K562 (cell line): Measurements from ENCODE around the gene SLC25A5. TPM values are rescaled to one million over a fixed set of nuclear protein-coding genes. Genes with fewer than 3 reads are reported as not detected.

Experiments
- ARID1B ChIP-seq: fragments of 450-650 bp; IDR thresholded peaks from 2 replicates; pipeline ENCODE4 v1.6.1; 2016; ENCODE audit warnings: antibody characterized with exemption, mild to moderate bottlenecking, inconsistent platforms
- BCOR ChIP-seq: fragments of 450-650 bp; IDR thresholded peaks from 2 replicates; pipeline ENCODE4 v1.6.1; 2016
- CBX5 ChIP-seq: IDR thresholded peaks from 2 replicates; pipeline ENCODE4 v1.6.1; 2014; ENCODE audit warnings: low read depth, borderline replicate concordance
- DDX20 ChIP-seq: fragments of 450-650 bp; IDR thresholded peaks from 2 replicates; pipeline ENCODE4 v1.6.1; 2016; ENCODE audit warnings: missing genetic modification characterization, low read depth, mild to moderate bottlenecking, missing compliant biosample characterization, moderate library complexity
- E4F1 ChIP-seq: fragments of 250-450 bp; sonication (Bioruptor Pico); IDR thresholded peaks from 2 replicates; pipeline ENCODE4 v1.5.0; 2021; ENCODE audit warnings: mild to moderate bottlenecking, borderline replicate concordance
- GTF2A2 ChIP-seq: IDR thresholded peaks from 2 replicates; pipeline ENCODE4 v1.6.1; 2016; ENCODE audit warnings: mild to moderate bottlenecking, missing genetic modification characterization, missing compliant biosample characterization
- NEUROD1 ChIP-seq: fragments of 150-350 bp; IDR thresholded peaks from 2 replicates; pipeline ENCODE4 v1.6.1; 2014; ENCODE audit warnings: borderline replicate concordance, low read length, low read depth; ENCODE audit not compliant: partially characterized antibody
- PCBP1 ChIP-seq: fragments of 200-400 bp; formaldehyde crosslinking; IDR thresholded peaks from 2 replicates; pipeline ENCODE4 v1.6.1; 2018; ENCODE audit warnings: mild to moderate bottlenecking, low read depth, low read length; ENCODE audit not compliant: poor library complexity, severe bottlenecking
- PHB ChIP-seq: fragments of 250-450 bp; sonication (Bioruptor Pico); IDR thresholded peaks from 2 replicates; pipeline ENCODE4 v1.5.0; 2021
- SP1 ChIP-seq: sonication (generic); formaldehyde crosslinking; IDR thresholded peaks from 2 replicates; pipeline ENCODE4 v1.8.1; 2022; ENCODE audit warnings: mild to moderate bottlenecking, missing genetic modification reagents
- SREBF2 ChIP-seq: sonication (generic); formaldehyde crosslinking; IDR thresholded peaks from 2 replicates; pipeline ENCODE4 v1.4.0; 2020; ENCODE audit warnings: mild to moderate bottlenecking, missing genetic modification reagents
- ZNF12 ChIP-seq: sonication (generic); formaldehyde crosslinking; IDR thresholded peaks from 2 replicates; pipeline ENCODE4 v1.4.0; 2020; ENCODE audit warnings: mild to moderate bottlenecking, missing genetic modification reagents
- ZNF398 ChIP-seq: fragments of 250-450 bp; sonication (Bioruptor Pico); IDR thresholded peaks from 2 replicates; pipeline ENCODE4 v1.8.0; 2021; ENCODE audit warnings: moderate library complexity, mild to moderate bottlenecking, inconsistent platforms
- ZNF766 ChIP-seq: fragments of 200-800 bp; sonication (Bioruptor generic); conservative IDR thresholded peaks from 2 replicates; pipeline ENCODE4 v1.6.1; 2016; ENCODE audit warnings: missing genetic modification characterization, missing compliant biosample characterization
- ZZZ3 ChIP-seq: fragments of 450-650 bp; IDR thresholded peaks from 2 replicates; pipeline ENCODE4 v1.6.1; 2016; ENCODE audit warnings: antibody characterized with exemption, mild to moderate bottlenecking, moderate library complexity
- polyA plus RNA-seq, 8 experiments: library from polyadenylated mRNA; depleted of rRNA in 4 of 8; stranded (reverse) in 5 of 8; unstranded in 3 of 8; fragments of >200 nt; fragmentation: Nextera tagmentation in 2 of 8; fragmentation: Illumina TruSeq in 1 of 8; extraction: Ambion mirVana in 2 of 8; extraction: Trizol in 1 of 8; gene quantifications; 2 replicates each; pipeline versions ENCODE4 v1.2.1 to v1.2.3, GENCODE V29; 2011 to 2014; ENCODE audit warnings: inconsistent platforms in 1 of 8, missing spikeins in 1 of 8
- total RNA-seq, 7 experiments: library from RNA; depleted of rRNA in 6 of 7; stranded (reverse); fragments of >200 nt in 6 of 7; fragmentation: Illumina TruSeq in 2 of 7; extraction: Trizol in 2 of 7; gene quantifications; 2 replicates each; pipeline versions ENCODE4 v1.2.1 to v1.2.3, GENCODE V29; 2011 to 2021; ENCODE audit warnings: low replicate concordance in 1 of 7

The SLC25A5 gene
- total and polyA plus RNA-seq, 9 of the 15 experiments (the other 6 are each of a cell fraction or from before 2014, with no cell fraction given): 470 to 5,247 (median 596) TPM

GRCh38 chrX:119468551-119469312 lies 488 bp downstream of the SLC25A5 start (continued):
- TF ChIP-seq CBX5: no peak
- TF ChIP-seq ZNF12: no peak
- no peak for TF ChIP-seq ZNF398 (CRISPR knock-in tag)
- 0 out of 2 replicates have a peak, but pooled peaks have one; percentile 6 for TF ChIP-seq ARID1B
- TF ChIP-seq DDX20: no peak
- no peak for TF ChIP-seq BCOR
- no peak for TF ChIP-seq ZNF766 (CRISPR knock-in tag)
- TF ChIP-seq E4F1: peak; percentile 88
- no peak for TF ChIP-seq ZZZ3
- TF ChIP-seq SREBF2: no peak
- TF ChIP-seq SP1 (CRISPR knock-in tag): 0 out of 2 replicates have a peak, but pooled peaks have one; percentile 21
- TF ChIP-seq PCBP1: peak; percentile 45
- TF ChIP-seq NEUROD1: no peak
- TF ChIP-seq PHB (CRISPR knock-in tag): no peak
- peak; percentile 85; the same call in 1 of the 2 replicates for TF ChIP-seq GTF2A2 (tag)
